Activated B cell treated with CpG ODN at 0.5 μM for 24 hours (primary cell): ENCODE measurements around the gene POC1B. TPM values are rescaled to one million over a fixed set of nuclear protein-coding genes. Genes with fewer than 3 reads are reported as not detected.

Source experiments
- ATAC-seq: fragments of 200-7000 bp; cut with Tn5 transposase; one replicate; pipeline ENCODE4 v1.10.0; 2021; ENCODE audit warnings: low read depth, mild to moderate bottlenecking, moderate library complexity
- CTCF ChIA-PET: fragments of 350-600 bp; sonication (Branson Sonifier 250); formaldehyde crosslinking; loops from one replicate; lab custom pipeline; 2021; ENCODE audit warnings: antibody characterized with exemption; lab: Charles Lee
- POLR2A ChIA-PET: fragments of 350-600 bp; sonication (Branson Sonifier 250); formaldehyde crosslinking; loops from one replicate; lab custom pipeline; 2021; ENCODE audit warnings: antibody characterized with exemption; lab: Charles Lee
- DNase-seq: peaks from one replicate; pipeline ENCODE4 v3.0.0; 2022
- H3K27ac Mint-ChIP-seq: one replicate; pipeline ENCODE4 v1.8.0; 2020; ENCODE audit warnings: mixed read lengths
- H3K27me3 Mint-ChIP-seq: one replicate; pipeline ENCODE4 v1.8.0; 2021; ENCODE audit warnings: mixed read lengths
- H3K36me3 Mint-ChIP-seq: one replicate; pipeline ENCODE4 v1.8.0; 2021; ENCODE audit warnings: low read depth, mixed read lengths
- H3K4me1 Mint-ChIP-seq: one replicate; pipeline ENCODE4 v1.8.0; 2021; ENCODE audit warnings: mixed read lengths
- H3K4me3 Mint-ChIP-seq: one replicate; pipeline ENCODE4 v1.8.0; 2020; ENCODE audit warnings: mild to moderate bottlenecking, mixed read lengths
- H3K9me3 Mint-ChIP-seq: one replicate; pipeline ENCODE4 v1.8.0; 2020; ENCODE audit warnings: mixed read lengths
- intact Hi-C: fragments of 100-400 bp; cut with micrococcal nuclease; formaldehyde crosslinking; loops from one replicate; pipeline ENCODE4 v1.15.1; 2024
- total RNA-seq: library from RNA; stranded (reverse); gene quantifications from 2 replicates; pipeline ENCODE4 v1.2.3, GENCODE V29; 2022
- TF ChIP-seq, protein P1 (sequence below): fragments of 200-600 bp; IDR thresholded peaks from one replicate; pipeline ENCODE4 v1.8.0; 2022; ENCODE audit warnings: antibody characterized with exemption, mild to moderate bottlenecking

The POC1B gene
- total RNA-seq, 1 donor from 2014 or later, result 27.3 TPM

DNA sequence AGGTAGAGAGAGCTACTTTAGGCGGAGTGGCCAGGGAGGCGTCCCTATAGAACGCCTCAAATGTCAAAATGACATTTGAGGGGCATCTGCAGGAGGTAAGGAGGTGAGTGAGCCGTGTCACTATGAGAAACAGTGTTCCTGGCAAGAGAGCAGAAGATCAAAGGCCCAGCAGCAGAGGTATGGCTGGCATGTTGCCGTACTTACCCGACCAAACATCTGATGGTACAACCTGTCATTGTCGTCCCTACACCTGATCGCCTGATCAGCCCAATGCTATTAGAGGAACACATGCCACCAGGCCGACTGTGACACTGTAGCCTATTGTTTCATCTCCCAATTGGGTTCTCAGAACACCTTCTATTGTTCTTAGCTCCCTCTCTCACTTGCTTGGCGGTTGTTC, 33.9 kb upstream of the POC1B start:
- Mint-ChIP-seq H3K27ac (no peak overlapping the region), H3K9me3 (no peaks in the 10 kb centered on the region), H3K4me3 (no peak overlapping the region), H3K36me3 (no peaks in the 10 kb centered on the region), H3K27me3 (no peaks in the 10 kb centered on the region), H3K4me1 (no peaks in the 10 kb centered on the region)
- TF ChIP-seq, protein P1, sequence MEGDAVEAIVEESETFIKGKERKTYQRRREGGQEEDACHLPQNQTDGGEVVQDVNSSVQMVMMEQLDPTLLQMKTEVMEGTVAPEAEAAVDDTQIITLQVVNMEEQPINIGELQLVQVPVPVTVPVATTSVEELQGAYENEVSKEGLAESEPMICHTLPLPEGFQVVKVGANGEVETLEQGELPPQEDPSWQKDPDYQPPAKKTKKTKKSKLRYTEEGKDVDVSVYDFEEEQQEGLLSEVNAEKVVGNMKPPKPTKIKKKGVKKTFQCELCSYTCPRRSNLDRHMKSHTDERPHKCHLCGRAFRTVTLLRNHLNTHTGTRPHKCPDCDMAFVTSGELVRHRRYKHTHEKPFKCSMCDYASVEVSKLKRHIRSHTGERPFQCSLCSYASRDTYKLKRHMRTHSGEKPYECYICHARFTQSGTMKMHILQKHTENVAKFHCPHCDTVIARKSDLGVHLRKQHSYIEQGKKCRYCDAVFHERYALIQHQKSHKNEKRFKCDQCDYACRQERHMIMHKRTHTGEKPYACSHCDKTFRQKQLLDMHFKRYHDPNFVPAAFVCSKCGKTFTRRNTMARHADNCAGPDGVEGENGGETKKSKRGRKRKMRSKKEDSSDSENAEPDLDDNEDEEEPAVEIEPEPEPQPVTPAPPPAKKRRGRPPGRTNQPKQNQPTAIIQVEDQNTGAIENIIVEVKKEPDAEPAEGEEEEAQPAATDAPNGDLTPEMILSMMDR, result no peak
- ChIA-PET POLR2A (no interaction called here), CTCF (no interaction called here)
- intact Hi-C loops, result no loop called here
- DNase-seq, result no peak
- no peak for ATAC-seq

- CTCF ChIA-PET, result interaction anchor here (1.5 kb wide), 1 partner anchor 14 kb away, joined by 9 read pairs; no protein-coding TSS in a partner anchor
- ATAC-seq (no peak), DNase-seq (no peak)
- H3K27ac Mint-ChIP-seq, result no peak overlapping the region
- POLR2A ChIA-PET, result no interaction called here
- H3K36me3 Mint-ChIP-seq, result no peaks in the 10 kb centered on the region
- H3K9me3 Mint-ChIP-seq, result no peaks in the 10 kb centered on the region
- H3K4me1 Mint-ChIP-seq, result no peaks in the 10 kb centered on the region
- no peaks in the 10 kb centered on the region for H3K27me3 Mint-ChIP-seq
- intact Hi-C loops, result no loop called here
- H3K4me3 Mint-ChIP-seq, result no peak overlapping the region
- TF ChIP-seq, protein P1, result no peak
These were observed 31.1 kb upstream of the POC1B start for GRCh38 chr12:89556976-89557375.

GRCh38 chr12:89552376-89552775, 26.5 kb upstream of the POC1B start:
- no peaks in the 10 kb centered on the region for H3K27me3 Mint-ChIP-seq
- DNase-seq (no peak), ATAC-seq (no peak)
- no peak overlapping the region for H3K4me3 Mint-ChIP-seq
- no peaks in the 10 kb centered on the region for H3K4me1 Mint-ChIP-seq
- ChIA-PET CTCF (interaction anchor here (0.6 to 2.1 kb wide), 2 partner anchors 9 to 407 kb away, joined by 3 to 8 read pairs; no protein-coding TSS in a partner anchor), POLR2A (no interaction called here)
- intact Hi-C loops, result no loop called here
- H3K9me3 Mint-ChIP-seq, result no peaks in the 10 kb centered on the region
- H3K36me3 Mint-ChIP-seq, result no peaks in the 10 kb centered on the region
- no peak overlapping the region for H3K27ac Mint-ChIP-seq
- TF ChIP-seq, protein P1, result no peak

DNA sequence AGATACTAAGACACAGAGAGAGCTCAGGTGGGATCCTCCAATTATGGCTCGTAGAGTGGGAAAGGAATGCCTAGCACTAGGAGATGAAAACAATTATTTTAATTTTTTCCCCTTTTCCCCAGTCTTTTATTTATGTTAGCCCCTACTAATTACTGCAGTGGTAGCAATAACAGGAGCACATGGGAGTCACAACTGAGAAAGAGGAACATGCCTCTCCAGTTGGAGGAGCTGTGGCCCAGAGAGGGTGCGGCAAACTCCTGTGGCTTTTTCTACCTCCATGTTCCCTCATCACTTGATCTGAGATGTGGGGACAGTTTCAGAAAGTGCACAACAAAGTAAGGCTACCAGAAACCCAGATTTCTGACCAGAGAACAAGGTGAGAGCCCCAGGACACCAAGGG, 25.9 kb upstream of the POC1B start:
- POLR2A ChIA-PET, result no interaction called here
- CTCF ChIA-PET, result interaction anchor here (2.1 kb wide), 1 partner anchor 8 kb away, joined by 8 read pairs; no protein-coding TSS in a partner anchor
- no peaks in the 10 kb centered on the region for H3K27me3 Mint-ChIP-seq
- H3K36me3 Mint-ChIP-seq, result no peaks in the 10 kb centered on the region
- H3K4me3 Mint-ChIP-seq, result no peak overlapping the region
- ATAC-seq, result no peak
- TF ChIP-seq, protein P1, result no peak
- no peak overlapping the region for H3K27ac Mint-ChIP-seq
- no peaks in the 10 kb centered on the region for H3K4me1 Mint-ChIP-seq
- intact Hi-C loops, result no loop called here
- no peak for DNase-seq
- no peaks in the 10 kb centered on the region for H3K9me3 Mint-ChIP-seq

- Mint-ChIP-seq H3K4me1 (peaks cover 11% of the 10 kb centered on the region), H3K36me3 (no peaks in the 10 kb centered on the region), H3K27me3 (no peaks in the 10 kb centered on the region), H3K27ac (no peak overlapping the region), H3K4me3 (no peak overlapping the region), H3K9me3 (no peaks in the 10 kb centered on the region)
- CTCF ChIA-PET, result interaction anchor here (1.0 to 1.1 kb wide), 2 partner anchors 467 to 557 kb away, joined by 3 to 4 read pairs; no protein-coding TSS in a partner anchor
- DNase-seq (no peak), ATAC-seq (no peak)
- TF ChIP-seq, protein P1, result no peak
- POLR2A ChIA-PET, result no interaction called here
- intact Hi-C loops, result loop anchor here (10.0 kb wide), 3 partner anchors 788 to 1148 kb away; no protein-coding TSS in a partner anchor
These were observed 21.3 kb upstream of the POC1B start for GRCh38 chr12:89547101-89547500.
